Measurements from ENCODE around the gene STIMATE. TPM values are rescaled to one million over a fixed set of nuclear protein-coding genes. Genes with fewer than 3 reads are reported as not detected.

Gene STIMATE
- 13.7 and 15.1 TPM in 2 replicates for total RNA-seq

GRCh38 chr3:52897130-52898122 is at the start of gene STIMATE:
TSS of gene STIMATE (minus strand) at chr3:52897548. CDS start at chr3:52897450, 98 bp downstream.

DNA sequence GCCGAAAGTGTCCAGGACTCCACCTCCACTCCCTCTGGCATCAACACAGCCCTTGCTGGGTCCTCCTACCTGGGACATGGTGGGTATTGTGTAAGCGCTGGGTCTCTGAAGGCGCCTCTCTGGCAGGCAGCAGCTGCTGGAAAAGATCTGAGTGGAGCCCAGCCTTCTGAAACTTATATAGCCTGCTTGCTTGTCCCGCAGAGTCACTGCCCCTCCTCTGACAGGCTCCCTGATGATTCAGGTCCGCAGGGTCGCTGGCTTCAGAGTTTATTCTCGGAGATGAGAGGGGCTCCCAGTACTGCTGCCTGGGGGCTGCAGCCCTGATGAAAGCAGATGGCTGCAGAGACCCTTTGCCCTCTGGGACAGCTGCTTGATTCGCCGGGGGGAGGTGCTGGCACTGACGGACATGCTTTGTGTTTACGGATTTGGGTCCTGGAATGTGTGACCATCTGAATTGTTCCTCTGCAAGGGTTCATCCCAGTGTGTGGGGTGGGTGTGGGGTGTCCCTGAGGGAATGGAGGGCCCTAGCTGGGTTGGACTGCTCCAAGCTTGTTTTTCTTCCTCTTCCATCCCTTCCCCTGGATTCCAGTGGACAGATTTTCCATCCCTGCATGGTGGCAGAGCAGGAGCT is 62.4 kb downstream of the STIMATE start, which contains the start of gene MUSTN1:
TSS of gene MUSTN1 (minus strand) at position 149 of the 631 bp plus-strand sequence. CDS start at position 78, 71 bp downstream.

DNA sequence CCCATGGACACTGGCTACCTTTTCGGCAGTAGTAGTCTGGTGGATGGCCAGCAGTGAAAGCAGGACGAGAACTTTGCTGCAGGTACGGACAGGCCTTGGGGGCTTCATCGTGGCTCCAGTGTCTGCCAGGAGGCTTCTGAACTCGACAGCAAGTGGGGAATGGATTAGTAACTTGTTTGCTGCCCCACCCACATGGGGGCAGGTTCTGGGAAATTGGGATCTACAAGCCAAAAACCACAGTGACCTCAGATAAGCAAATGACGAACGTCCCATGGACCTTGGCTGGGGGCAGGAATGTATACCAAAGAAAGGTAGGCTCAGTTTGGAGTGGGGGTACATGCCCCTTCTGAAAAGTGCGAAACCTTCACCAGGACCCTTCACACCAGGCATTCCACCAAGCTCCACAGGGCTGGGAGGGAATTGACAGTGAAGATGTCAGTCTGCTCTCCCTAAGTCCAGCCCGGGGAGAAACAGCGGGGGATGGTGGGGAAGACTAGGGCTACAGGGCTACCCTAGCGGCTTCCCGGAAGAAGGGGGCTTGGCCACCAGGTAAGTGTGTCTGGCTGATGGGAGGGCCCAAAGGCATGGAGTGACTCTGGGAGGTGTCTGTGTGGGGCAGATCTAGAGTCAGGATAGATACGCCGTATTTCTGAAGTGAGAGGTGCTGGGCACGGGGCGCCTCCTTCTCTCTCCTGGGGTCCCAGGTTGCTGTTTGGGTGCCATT is 66.7 kb downstream of the STIMATE start, which contains the start of gene ITIH4:
TSS of gene ITIH4 (minus strand) at position 138 of the 724 bp plus-strand sequence. CDS start at position 108, 30 bp downstream.

DNA sequence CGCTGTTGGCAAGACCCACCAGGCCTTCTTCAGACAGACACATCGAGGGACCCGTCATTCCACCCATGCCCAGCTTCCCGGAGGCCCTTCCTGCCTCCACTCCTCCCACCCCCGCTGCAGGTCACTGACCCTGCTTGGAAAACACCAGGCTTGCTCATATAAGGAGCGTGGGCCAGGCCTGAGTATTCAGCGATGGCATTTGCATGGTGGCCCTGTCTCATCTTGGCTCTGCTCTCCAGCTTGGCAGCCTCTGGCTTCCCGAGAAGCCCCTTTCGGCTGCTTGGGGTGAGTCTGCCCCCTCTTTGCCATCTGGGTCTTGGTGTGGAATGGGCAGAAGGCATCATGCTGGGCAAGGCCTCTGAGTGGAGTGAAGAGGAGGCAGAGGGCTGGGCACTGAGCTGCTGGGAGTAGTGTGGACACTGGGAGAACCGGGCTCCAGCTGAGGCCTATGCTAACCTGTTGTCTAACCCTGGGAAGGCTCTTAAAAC is 102.7 kb downstream of the STIMATE start, which contains the start of gene ITIH3:
TSS of gene ITIH3 (plus strand) at position 185 of the 488 bp plus-strand sequence. CDS start at position 193, 8 bp downstream.

Small RNAs within 50 kb of the gene (small RNA-seq; reads per million reads assigned to genes)
- gene MIR8064 (not detected), gene MUSTN1 (not detected)

Other genes with a start within 250 kb of the STIMATE start
- gene PBRM1, start 211.6 kb downstream of the STIMATE start, total RNA-seq = 120 and 131 TPM in 2 replicates
- gene GNL3, start 211.5 kb downstream of the STIMATE start, total RNA-seq = 218 and 226 TPM in 2 replicates
- 62.4 and 75.8 TPM in 2 replicates for gene GLT8D1, start 191.8 kb downstream of the STIMATE start, total RNA-seq
- gene SPCS1, start 191.4 kb downstream of the STIMATE start, total RNA-seq = 90.3 and 99.0 TPM in 2 replicates
- 17.8 and 22.5 TPM in 2 replicates for gene NEK4, start 126.6 kb downstream of the STIMATE start, total RNA-seq
- gene ITIH1, start 119.9 kb downstream of the STIMATE start, total RNA-seq = not detected in 2 replicates
- under 0.01 TPM in 1 of 2 replicates, not detected in the other for gene ITIH3, start 102.8 kb downstream of the STIMATE start, total RNA-seq
- gene ITIH4, start 66.9 kb downstream of the STIMATE start, total RNA-seq = 0.22 and 0.40 TPM in 2 replicates
- not detected in 2 replicates for gene MUSTN1, start 62.5 kb downstream of the STIMATE start, total RNA-seq
- gene SFMBT1, start 148.5 kb upstream of the STIMATE start, total RNA-seq = 5.1 and 5.7 TPM in 2 replicates
- gene RFT1, start 232.9 kb upstream of the STIMATE start, total RNA-seq = 18.2 and 26.5 TPM in 2 replicates